Measurements from ENCODE around the gene ATP5F1B.
"Not testable (repeated sequence)": the region's sequence is repeated elsewhere in the genome, so short reads cannot be mapped to it uniquely, and the experiment has no call there.

The ATP5F1B gene

GRCh38 chr12:56645717-56646446, at the start of gene ATP5F1B:
ATP5F1B (minus strand) TSS chr12:56645984; CDS start chr12:56645963, 21 bp downstream.
- DNase-seq, result peak; percentile 97 to 98

- DNase-seq, result no peak
Measured at GRCh38 chr12:56694161-56694560, 48.4 kb upstream of the ATP5F1B start.

GRCh38 chr12:56688846-56689109, 43.0 kb upstream of the ATP5F1B start:
- no peak for DNase-seq

GRCh38 chr12:56688129-56688845, 42.5 kb upstream of the ATP5F1B start, which contains the start of gene PTGES3:
PTGES3 (minus strand) TSS chr12:56688284; CDS start chr12:56687999, 285 bp downstream.
- DNase-seq, result peak; percentile 94 to 97

GRCh38 chr12:56687223-56688128, 41.7 kb upstream of the ATP5F1B start:
- peak; percentile 7 to 19 for DNase-seq

- no peak for DNase-seq
Measured at GRCh38 chr12:56684745-56685359, 39.1 kb upstream of the ATP5F1B start.

GRCh38 chr12:56682323-56682722, 36.5 kb upstream of the ATP5F1B start:
- no peak for DNase-seq

GRCh38 chr12:56679883-56680575, 34.2 kb upstream of the ATP5F1B start:
- no peak for DNase-seq

GRCh38 chr12:56678852-56679251, 33.1 kb upstream of the ATP5F1B start:
- DNase-seq, result no peak

GRCh38 chr12:56677680-56678079, 31.9 kb upstream of the ATP5F1B start:
- DNase-seq, result no peak

- DNase-seq, result no peak
Measured at GRCh38 chr12:56676851-56677580, 31.2 kb upstream of the ATP5F1B start.

- DNase-seq, result no peak
Measured at GRCh38 chr12:56671608-56672007, 25.8 kb upstream of the ATP5F1B start.

- no peak for DNase-seq
Measured at GRCh38 chr12:56670836-56671235, 25.1 kb upstream of the ATP5F1B start.

GRCh38 chr12:56668197-56668457, 22.3 kb upstream of the ATP5F1B start:
- no peak for DNase-seq

- DNase-seq, result no peak
Measured at GRCh38 chr12:56661979-56662638, 16.3 kb upstream of the ATP5F1B start.

- DNase-seq, result no peak
Measured at GRCh38 chr12:56661560-56661959, 15.8 kb upstream of the ATP5F1B start.

- DNase-seq, result no peak
Measured at GRCh38 chr12:56658921-56659320, 13.1 kb upstream of the ATP5F1B start.

GRCh38 chr12:56657416-56658379, 11.9 kb upstream of the ATP5F1B start:
- no peak for DNase-seq

GRCh38 chr12:56653781-56654180, 8.0 kb upstream of the ATP5F1B start:
- DNase-seq, result not testable (repeated sequence)

GRCh38 chr12:56648023-56648422, 2.2 kb upstream of the ATP5F1B start:
- not testable (repeated sequence) for DNase-seq
